T-helper 22 cell (primary cell): ENCODE data around the gene STK32B.

Experiments
- DNase-seq: peaks from one replicate; pipeline ENCODE4 v3.0.0-alpha.2; 2020; ENCODE audit warnings: low read depth

Gene STK32B

GRCh38 chr4:5446595-5447226, 395.4 kb downstream of the STK32B start:
- DNase-seq, result no peak

DNA sequence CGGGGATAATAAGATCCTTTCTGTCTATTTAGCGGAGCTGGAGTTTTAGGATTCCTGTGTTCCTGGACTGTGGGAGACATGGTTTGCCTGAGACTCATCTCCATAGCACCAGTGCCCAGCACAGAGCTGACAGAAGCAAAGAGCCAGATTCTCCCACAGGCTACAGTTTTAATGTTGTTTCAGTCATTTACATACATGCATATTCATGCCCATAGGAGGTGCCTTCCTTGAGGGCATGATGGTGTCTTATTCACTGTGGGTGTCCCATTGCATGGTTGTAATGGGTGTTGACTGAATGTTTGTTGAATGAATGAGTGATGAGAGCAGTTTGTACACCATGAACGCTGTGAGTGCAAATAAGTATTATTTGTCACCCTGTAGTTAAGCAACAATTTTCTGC, 396.5 kb downstream of the STK32B start:
- no peak for DNase-seq

DNA sequence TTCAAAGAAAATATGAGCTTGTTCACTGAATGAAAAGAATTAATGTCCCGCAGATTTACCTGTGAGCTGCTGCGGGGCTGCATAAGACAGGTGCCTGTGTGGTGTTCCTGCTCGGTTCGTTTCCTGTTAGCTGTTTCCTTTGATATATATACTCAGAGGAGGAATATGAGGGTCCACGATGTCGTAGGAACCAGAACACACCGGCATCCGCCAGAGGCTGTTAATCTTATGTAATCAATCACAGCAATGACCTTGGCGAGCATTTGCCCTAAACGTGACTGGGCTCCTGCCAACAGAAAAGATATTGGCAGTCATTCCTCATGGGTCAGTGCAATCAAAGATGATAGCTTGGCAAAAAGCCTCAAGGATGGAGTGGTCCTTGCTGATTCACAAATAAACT, 396.9 kb downstream of the STK32B start:
- no peak for DNase-seq

- no peak for DNase-seq
These were observed 400.0 kb downstream of the STK32B start for GRCh38 chr4:5451243-5451642.

DNA sequence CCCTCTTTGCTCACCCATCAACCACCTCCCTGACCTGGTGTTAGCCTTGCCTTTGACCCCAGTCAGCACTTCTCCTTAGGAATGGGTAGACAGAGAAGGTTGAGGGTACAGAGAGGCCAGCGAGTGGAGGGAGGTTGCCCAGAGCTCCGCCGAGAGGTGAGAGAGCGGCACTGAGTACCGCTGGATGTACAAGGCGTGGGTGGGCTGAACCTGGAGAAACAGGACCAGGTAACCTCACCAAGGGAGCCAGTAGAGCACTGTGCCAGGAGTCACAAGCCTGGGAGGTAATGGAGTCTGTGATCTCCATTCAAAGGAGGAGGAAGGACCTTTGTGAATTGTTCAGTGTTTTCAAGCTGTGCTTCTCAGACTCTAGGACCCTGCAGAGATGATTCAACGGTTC, 400.9 kb downstream of the STK32B start:
- no peak for DNase-seq

- DNase-seq, result no peak
These were observed 403.8 kb downstream of the STK32B start for GRCh38 chr4:5455003-5455585.

DNA sequence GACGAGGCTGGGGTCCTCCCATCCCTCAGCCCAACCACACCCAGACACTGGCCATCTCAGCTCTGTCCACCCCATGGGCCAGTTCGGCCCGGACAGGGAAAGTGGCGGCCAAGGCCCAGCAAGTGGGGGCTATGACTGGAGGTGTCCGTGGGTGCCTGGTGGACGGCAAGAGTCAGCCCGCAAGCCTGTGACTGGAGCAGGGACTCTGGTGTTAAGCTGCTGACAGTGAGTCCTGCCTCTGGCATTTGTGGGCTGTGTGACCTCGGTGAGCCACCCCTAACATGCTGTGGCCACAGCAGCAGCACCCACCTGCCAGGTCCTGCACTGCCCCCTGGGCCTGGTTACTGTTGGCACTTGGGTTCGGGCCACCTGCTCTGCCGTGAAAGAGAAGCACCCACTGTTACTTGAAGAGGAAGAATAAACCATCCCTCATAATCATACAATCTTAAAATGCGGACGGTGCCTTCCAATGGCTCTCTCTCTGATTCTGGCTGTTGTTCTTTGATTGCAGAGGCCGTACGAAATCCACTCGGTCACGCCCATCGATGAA, 405.1 kb downstream of the STK32B start:
- DNase-seq, result no peak

DNA sequence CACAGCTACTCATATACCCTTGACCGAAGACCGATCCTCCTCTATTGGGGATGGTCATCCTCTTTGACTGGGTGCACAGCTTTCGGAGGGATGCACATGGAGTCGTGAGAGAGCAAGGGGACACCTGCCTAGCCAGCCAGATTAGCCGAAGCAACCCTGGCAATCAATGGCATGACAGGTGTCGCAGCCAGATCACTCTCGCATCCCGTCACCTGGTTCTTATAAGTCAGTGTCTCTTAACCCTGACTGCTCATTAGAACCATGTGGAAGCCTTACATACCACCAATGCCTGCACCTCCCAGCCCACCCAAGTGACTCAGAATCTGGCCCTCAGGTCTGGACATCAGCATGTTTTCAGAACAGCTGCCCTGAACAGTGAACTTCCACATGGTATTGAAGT, 407.4 kb downstream of the STK32B start:
- DNase-seq, result no peak

DNA sequence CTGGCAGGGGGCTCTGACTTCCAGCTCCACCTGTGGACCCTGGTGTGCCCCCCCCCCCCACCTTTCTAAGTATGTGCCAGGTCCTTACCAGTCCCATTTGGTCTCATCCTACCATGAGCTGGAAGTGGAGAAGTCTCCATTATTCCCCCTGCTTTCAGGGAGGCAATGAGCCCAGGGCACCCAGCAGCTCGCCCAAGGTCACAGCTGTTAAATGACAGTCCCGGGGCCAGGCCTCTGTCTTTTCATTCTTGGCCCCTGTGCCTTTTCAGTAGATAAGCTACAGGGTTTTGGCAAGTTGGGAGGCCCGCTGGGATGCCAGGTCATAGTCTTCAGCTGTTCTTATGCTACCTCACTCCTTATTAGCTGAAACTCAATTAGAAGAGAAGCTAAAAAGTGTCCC, 408.0 kb downstream of the STK32B start:
- no peak for DNase-seq

- no peak for DNase-seq
These were observed 409.0 kb downstream of the STK32B start for GRCh38 chr4:5460106-5460801.

- no peak for DNase-seq
These were observed 410.2 kb downstream of the STK32B start for GRCh38 chr4:5461477-5461876.

DNA sequence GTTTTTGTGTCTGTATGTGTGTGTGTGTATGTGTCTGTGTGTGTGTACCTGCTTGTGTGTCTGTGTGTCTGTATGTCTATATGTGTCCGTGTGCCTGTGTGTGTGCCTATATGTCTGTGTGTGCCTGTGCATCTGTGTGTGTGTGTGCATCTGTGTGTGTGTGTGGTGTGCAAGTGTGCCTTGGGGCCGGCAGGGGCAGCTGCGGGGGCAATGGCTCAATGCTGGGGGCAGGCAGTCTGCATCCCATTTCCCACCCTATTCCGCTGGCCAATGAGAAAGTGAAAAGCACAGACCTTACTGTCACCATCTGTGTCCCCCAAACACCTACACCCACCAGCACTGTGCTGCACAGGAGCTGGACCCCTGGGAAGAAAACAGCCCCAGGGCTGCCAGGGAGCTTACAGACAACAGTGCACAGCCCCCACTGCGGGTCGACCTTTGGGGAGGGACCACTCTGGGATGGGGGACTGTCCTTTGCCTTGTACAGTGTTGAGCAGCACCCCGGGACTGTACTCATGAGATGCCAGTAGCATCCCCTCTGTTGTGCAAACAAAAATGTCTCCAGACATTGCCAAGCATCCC, 411.1 kb downstream of the STK32B start:
- no peak for DNase-seq

DNA sequence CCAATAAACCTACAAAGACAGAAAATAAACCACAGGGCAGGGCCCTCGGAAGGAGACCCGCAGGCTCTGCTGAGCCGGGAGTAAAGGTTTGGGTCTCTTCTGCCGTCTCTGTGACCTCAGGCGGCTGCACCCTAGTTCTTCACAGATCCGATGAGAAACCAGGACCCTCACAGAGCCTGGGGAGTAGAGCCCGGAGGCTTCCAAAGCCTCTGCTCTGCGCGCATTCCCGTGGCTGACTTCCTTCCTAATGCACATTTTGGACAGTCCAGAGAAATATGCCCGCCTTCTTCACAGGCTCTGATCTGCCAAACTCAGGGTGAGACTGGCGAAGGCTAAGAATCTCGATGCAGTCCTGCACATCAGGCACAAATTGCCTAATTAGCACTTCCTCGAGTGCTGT, 411.6 kb downstream of the STK32B start:
- no peak for DNase-seq

GRCh38 chr4:5463361-5463760, 412.1 kb downstream of the STK32B start:
- DNase-seq, result no peak

GRCh38 chr4:5463936-5464650, 412.8 kb downstream of the STK32B start:
- DNase-seq, result no peak

DNA sequence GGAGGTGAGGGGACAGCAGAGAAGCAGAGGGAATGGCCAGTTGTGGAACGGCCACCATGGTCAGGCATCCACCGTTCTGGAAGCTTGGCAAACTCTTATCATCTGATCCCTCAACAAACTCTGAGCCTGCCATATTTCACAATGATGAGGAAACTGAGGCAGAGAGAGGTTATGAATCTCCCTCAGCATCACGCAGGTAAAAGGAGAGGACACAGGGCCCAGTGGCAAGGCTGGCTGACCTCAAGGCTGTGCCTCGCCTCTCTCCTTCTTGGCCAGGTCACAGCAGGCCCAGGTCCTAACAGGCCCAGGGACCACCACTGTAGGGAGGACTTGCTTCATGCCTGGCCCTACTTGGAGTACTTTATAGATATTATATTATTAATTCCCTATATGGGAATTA, 414.2 kb downstream of the STK32B start:
- no peak for DNase-seq

DNA sequence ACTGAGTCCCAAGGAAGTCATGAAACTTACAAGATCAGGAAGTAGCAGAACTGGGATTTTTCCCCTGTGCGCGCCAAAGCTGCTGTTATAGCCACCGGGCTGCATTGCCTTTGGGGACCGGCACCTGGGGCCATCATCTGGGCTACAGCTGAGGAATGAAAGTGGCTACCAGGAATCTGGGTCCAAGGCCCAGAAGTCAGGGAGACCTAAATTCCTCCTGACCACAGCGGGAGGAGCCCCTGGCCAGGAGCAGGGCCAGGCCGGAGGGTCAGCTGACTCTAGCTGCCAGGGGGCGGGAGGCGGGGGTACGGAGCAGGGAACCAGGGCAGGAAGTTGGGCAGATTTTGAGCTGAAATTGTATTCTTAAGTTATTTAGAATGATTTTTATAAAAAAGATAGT, 414.7 kb downstream of the STK32B start:
- DNase-seq, result no peak

- no peak for DNase-seq
These were observed 415.8 kb downstream of the STK32B start for GRCh38 chr4:5467111-5467510.

DNA sequence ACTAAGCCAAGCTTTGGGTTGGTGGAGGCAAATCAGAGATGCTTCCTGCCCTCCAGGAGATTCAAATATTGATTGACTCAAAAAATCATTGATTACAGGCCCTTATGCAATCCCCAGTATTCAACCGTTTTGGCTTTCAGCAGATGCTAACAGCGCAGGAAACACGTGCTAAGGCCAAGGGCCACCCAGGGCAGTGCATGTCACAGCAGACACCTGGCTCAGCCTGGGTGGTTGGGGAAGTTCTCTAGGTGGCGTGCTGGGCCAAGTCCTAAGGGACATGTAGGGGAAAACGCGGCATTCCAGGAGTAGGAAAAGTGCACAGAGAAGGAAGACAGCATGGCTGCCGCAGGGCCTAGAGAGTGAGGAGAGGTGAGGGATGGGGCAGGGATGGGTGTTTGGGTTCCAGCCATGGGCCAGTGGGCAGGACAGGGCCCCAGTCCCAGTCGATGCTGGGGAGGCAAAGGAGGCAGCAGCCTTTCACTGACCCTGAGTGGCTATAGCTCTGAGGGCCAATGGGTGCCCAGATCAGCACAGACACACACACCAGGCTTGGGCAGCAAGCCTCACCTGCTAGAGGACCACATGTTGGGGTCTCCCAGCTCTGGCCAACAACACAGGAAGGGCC, 418.0 kb downstream of the STK32B start:
- no peak for DNase-seq

GRCh38 chr4:5469861-5470260, 418.6 kb downstream of the STK32B start:
- DNase-seq, result no peak

- no peak for DNase-seq
These were observed 419.3 kb downstream of the STK32B start for GRCh38 chr4:5470318-5471198.
